GM13977 (cell line): Measurements from ENCODE around the gene SRRM4.

Experiments
- DNase-seq: peaks from one replicate; pipeline ENCODE4 v3.0.0; 2012; ENCODE audit warnings: low spot score
- in situ Hi-C: fragments of 300-500 bp; cut with MboI; formaldehyde crosslinking; loops from one replicate; pipeline ENCODE4 v1.12.0; 2022; ENCODE audit warnings: low sequenced_read_pairs, low pct_unique_long_range_greater_than_20kb, mixed read lengths, inconsistent platforms; ENCODE audit not compliant: unreplicated experiment
- TF ChIP-seq, protein P1 (sequence below): IDR thresholded peaks from 2 replicates; pipeline ENCODE4 v1.5.1; 2012; ENCODE audit warnings: mild to moderate bottlenecking, control low read depth; ENCODE audit not compliant: insufficient read depth; ENCODE audit errors: extremely low read depth, missing control alignments

Gene SRRM4

DNA sequence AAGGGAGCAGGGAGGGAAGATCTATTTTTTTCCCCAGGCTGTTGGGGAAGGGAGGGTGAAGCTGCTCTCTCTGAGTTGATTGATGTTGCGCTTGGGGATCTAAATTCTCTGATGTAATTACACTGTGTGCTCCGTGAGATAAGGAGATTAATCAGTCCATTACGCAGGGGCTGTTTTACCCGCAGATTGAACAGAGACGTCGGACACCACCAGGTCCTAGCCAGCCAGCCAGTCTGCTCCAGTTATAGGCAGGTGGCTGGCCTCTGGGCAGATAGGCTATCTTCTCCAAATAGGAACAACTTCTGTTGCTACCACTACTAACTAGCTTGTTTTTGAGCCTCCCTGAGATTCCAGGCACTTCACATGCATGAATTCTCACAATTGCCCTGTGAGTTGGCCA is 91.1 kb downstream of the SRRM4 start:
- DNase-seq = no peak
- in situ Hi-C loops = no loop called here
- TF ChIP-seq, protein P1, sequence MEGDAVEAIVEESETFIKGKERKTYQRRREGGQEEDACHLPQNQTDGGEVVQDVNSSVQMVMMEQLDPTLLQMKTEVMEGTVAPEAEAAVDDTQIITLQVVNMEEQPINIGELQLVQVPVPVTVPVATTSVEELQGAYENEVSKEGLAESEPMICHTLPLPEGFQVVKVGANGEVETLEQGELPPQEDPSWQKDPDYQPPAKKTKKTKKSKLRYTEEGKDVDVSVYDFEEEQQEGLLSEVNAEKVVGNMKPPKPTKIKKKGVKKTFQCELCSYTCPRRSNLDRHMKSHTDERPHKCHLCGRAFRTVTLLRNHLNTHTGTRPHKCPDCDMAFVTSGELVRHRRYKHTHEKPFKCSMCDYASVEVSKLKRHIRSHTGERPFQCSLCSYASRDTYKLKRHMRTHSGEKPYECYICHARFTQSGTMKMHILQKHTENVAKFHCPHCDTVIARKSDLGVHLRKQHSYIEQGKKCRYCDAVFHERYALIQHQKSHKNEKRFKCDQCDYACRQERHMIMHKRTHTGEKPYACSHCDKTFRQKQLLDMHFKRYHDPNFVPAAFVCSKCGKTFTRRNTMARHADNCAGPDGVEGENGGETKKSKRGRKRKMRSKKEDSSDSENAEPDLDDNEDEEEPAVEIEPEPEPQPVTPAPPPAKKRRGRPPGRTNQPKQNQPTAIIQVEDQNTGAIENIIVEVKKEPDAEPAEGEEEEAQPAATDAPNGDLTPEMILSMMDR = no peak

DNA sequence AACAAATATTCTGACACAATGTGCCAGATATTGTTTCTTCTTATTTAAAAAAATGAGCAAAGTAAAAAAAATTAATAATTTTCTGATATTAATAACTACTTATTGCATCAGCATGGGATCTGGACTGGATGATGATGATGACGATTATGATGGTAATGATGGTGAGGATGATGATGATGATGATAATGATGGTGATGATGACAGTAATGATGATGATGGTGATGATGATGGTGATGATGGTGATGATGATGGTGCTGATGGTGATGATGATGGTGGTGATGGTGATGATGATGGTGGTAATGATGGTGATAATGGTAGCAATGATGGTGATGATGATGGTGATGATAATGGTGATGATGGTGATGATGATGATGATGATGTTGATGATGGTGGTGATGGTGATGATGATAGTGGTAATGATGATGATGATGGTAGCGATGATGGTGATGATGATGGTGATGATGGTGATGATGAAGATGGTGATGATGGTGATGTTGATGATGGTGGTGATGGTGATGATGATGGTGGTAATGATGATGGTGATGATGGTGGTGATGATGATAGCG is 94.0 kb downstream of the SRRM4 start:
- in situ Hi-C loops = no loop called here
- DNase-seq = no peak

DNA sequence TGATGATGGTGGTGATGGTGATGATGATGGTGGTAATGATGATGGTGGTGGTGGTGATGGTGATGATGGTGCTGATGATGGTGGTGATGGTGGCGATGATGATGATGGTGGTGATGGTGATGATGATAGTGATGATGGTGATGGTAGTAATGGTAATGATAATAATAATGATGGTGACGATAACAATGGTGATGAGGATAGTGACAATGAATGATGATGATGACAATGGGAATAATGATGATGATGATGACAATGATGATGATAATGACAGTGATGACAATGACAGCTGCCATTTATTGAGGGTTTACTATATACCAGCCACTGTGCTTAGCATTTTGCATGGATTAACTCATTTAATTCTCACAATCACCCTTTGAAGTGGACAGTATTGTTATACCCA is 94.6 kb downstream of the SRRM4 start:
- in situ Hi-C loops = no loop called here
- TF ChIP-seq, protein P1 = no peak
- no peak for DNase-seq

More for the DNA sequence above, 94.0 kb downstream of the SRRM4 start:
- TF ChIP-seq, protein P1 = no peak

GRCh38 chr12:119079530-119079929 is 98.2 kb downstream of the SRRM4 start:
- in situ Hi-C loops = no loop called here
- TF ChIP-seq, protein P1 = no peak
- no peak for DNase-seq

DNA sequence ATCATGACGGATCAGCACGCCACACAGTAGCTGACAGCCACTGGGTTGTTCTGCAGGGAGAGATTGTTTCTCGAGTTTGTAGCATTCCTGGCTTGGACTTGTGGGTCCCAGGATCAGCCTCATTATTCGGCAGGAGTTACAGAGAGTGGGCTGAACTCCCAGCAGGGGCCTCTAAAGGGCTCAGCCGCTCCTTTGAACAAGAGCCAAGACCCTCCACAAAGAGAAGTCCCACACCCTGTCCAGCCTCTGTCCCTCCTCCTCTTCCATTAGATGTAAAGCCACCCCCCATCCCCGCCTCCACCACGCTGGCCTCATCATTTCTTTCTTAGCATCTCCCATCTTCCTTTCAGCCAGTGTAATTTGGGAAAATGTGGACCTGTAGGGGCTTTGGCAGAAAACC is 100.7 kb downstream of the SRRM4 start:
- in situ Hi-C loops = no loop called here
- TF ChIP-seq, protein P1 = no peak
- DNase-seq = no peak

- no peak for DNase-seq
- TF ChIP-seq, protein P1 = no peak
- in situ Hi-C loops = no loop called here
These were observed 101.2 kb downstream of the SRRM4 start for GRCh38 chr12:119082496-119082895.
